DMS53 treated with DMSO at 0.1 percent for 48 hours (cell line): Measurements from ENCODE around the gene TMEM126A.

ENCODE experiments used
- DNase-seq: peaks from one replicate; lab custom pipeline; 2025; ENCODE audit not compliant: unreplicated experiment; lab: John Stamatoyannopoulos, UW

Gene TMEM126A

GRCh38 chr11:85694385-85694980 lies 46.7 kb downstream of the TMEM126A start:
- peak; percentile 79 for DNase-seq

DNA sequence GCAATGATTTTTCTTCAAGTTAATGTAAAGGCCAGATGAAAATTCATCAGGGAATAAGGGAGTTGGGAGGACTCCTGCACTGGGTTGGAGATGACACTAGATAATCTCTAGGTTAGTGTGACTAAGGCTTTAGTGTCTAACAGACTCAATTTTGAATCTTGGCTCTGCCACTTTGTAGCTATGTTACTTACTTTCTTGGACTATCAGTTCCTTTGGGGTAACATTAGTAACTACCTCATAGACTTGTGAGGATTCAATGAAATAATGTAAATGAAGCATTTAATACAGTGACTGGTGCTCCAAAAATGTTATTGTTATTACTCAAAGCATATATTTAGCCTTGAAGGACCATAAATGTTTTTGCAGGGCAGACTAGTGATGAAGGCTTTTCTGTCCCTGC lies 47.8 kb downstream of the TMEM126A start:
- no peak for DNase-seq

DNA sequence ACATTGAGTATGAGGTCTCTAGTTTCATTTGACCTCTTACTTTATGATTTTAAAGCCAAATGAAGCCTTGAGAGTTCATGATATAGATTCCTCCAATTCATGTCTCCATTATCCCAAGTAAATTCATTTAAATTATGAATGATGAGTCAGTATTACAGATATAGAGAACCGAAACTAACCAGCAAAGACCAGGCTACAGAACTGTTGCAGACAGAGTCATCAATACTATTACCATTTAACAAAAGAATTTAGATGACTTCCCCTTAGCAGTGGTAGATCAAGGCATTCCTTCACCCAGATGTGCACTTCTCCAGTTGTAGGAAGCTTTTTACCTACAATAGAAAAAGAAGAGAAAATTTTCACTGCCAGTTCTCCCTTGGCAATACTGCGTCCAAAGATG lies 50.0 kb downstream of the TMEM126A start:
- DNase-seq = no peak

DNA sequence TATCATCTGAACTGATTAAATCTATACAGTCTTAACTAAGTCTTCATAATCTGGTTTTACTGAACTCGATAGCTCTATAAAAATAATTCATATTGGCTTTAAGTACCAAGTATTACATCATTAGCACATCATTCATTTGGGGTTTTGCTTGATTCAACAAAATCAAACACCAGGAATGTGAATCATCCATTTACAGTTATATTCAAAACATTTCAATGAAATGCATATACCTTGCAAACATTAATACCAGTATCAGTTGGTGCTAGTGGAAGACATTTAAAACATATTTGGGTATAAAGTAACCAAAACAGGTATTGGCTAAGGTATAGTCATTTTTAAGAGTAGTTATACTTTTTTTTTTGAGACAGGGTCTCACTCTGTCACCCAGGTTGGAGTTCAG lies 50.4 kb downstream of the TMEM126A start:
- no peak for DNase-seq

GRCh38 chr11:85699957-85700741 lies 52.4 kb downstream of the TMEM126A start:
- DNase-seq = no peak

DNA sequence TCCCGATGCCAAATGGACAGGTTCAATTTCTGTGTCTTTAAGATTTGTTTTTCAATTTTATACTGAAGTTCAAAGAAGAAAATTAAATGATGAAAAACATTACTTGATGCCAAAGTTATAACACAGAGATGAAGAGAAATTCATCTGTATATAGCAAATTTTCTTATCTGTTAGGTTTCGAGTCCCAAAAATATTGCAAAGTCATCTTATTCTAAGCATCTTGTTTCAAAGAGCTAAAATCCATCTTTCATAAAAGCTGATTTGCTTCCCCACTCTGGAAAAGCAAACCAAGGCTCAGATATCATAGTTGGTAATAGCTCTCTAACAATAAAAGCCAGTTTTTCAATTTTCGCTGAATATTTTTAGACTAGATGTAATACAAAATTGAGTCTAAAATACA lies 57.2 kb downstream of the TMEM126A start:
- DNase-seq = no peak

- no peak for DNase-seq
Measured at GRCh38 chr11:85705800-85706199, 58.0 kb downstream of the TMEM126A start.
